Neuronal stem cell (in vitro differentiated cells): ENCODE data around the gene PVR.
"Not testable (repeated sequence)": the region's sequence is repeated elsewhere in the genome, so short reads cannot be mapped to it uniquely, and the experiment has no call there.

Experiments used
- DNase-seq: peaks from one replicate; pipeline ENCODE4 v3.0.0-alpha.2; 2013; ENCODE audit warnings: low spot score
- H2AFZ ChIP-seq: one replicate; pipeline ENCODE4 v1.6.1; 2013; ENCODE audit warnings: mild to moderate bottlenecking, low read length, inconsistent platforms
- H2AK5ac ChIP-seq: 2 replicates; pipeline ENCODE4 v1.6.1; 2013; ENCODE audit warnings: low read depth, mild to moderate bottlenecking, inconsistent platforms, low read length, moderate library complexity, mixed read lengths
- H2BK120ac ChIP-seq: 2 replicates; pipeline ENCODE4 v1.6.1; 2013; ENCODE audit warnings: low read depth, mild to moderate bottlenecking, inconsistent platforms, low read length, moderate library complexity, mixed read lengths
- H2BK12ac ChIP-seq: one replicate; pipeline ENCODE4 v1.6.1; 2013; ENCODE audit warnings: low read length, inconsistent platforms
- H2BK15ac ChIP-seq: 2 replicates; pipeline ENCODE4 v1.6.1; 2013; ENCODE audit warnings: mild to moderate bottlenecking, low read length, inconsistent platforms, mixed read lengths
- H2BK5ac ChIP-seq: one replicate; pipeline ENCODE4 v1.6.1; 2013; ENCODE audit warnings: inconsistent platforms, mild to moderate bottlenecking, low read length, moderate library complexity
- H3K14ac ChIP-seq: one replicate; pipeline ENCODE4 v1.6.1; 2013; ENCODE audit warnings: low read length, inconsistent platforms
- H3K18ac ChIP-seq: 2 replicates; pipeline ENCODE4 v1.6.1; 2013; ENCODE audit warnings: low read length, inconsistent platforms
- H3K23ac ChIP-seq: 2 replicates; pipeline ENCODE4 v1.6.1; 2013; ENCODE audit warnings: low read depth, mild to moderate bottlenecking, mixed read lengths, low read length, inconsistent platforms; ENCODE audit not compliant: poor library complexity
- H3K27ac ChIP-seq: replicated peaks from 3 replicates; pipeline ENCODE4 v1.5.1; 2013; ENCODE audit warnings: low read length, inconsistent platforms
- H3K27me3 ChIP-seq, 3 experiments: 2 replicates each; pipeline ENCODE4 v1.6.1; 2013; ENCODE audit warnings: low read length in 3 of 3, mild to moderate bottlenecking in 2 of 3, inconsistent platforms in 1 of 3, low read depth in 1 of 3, mixed read lengths in 1 of 3, moderate library complexity in 1 of 3; ENCODE audit not compliant: control insufficient read depth in 3 of 3, insufficient read depth in 3 of 3
- H3K36me3 ChIP-seq, 2 donors: replicated peaks in 1 of 2; 2 replicates each; pipeline ENCODE4 v1.6.1; 2013; ENCODE audit warnings: low read length in 2 of 2; ENCODE audit not compliant: control insufficient read depth in 2 of 2, insufficient read depth in 2 of 2
- H3K4ac ChIP-seq: 2 replicates; pipeline ENCODE4 v1.6.1; 2013; ENCODE audit warnings: inconsistent platforms, mild to moderate bottlenecking, low read length, moderate library complexity
- H3K4me1 ChIP-seq, 2 donors: 1 replicate in 1 of 2; 2 replicates in 1 of 2; pipeline ENCODE4 v1.6.1; 2013; ENCODE audit warnings: low read length in 2 of 2, low read depth in 1 of 2; ENCODE audit not compliant: control insufficient read depth in 2 of 2, insufficient read depth in 1 of 2
- H3K4me2 ChIP-seq: one replicate; pipeline ENCODE4 v1.6.1; 2013; ENCODE audit warnings: mild to moderate bottlenecking, low read length, inconsistent platforms; ENCODE audit not compliant: insufficient read depth, poor library complexity, severe bottlenecking
- H3K4me3 ChIP-seq, 2 donors: 2 replicates each; pipeline ENCODE4 v1.5.1; 2013; ENCODE audit warnings: low read length in 2 of 2, mild to moderate bottlenecking in 2 of 2, inconsistent platforms in 1 of 2, moderate library complexity in 1 of 2
- H3K79me1 ChIP-seq: one replicate; pipeline ENCODE4 v1.6.1; 2013; ENCODE audit warnings: low read depth, mild to moderate bottlenecking, inconsistent platforms, low read length, moderate library complexity
- H3K9ac ChIP-seq: one replicate; pipeline ENCODE4 v1.6.1; 2013; ENCODE audit warnings: mild to moderate bottlenecking, low read depth, low read length, inconsistent platforms; ENCODE audit not compliant: poor library complexity
- H3K9me3 ChIP-seq, 2 donors: replicated peaks in 1 of 2; 2 replicates each; pipeline versions ENCODE3 to v1.6.1; 2013; ENCODE audit warnings: low read length in 2 of 2, mild to moderate bottlenecking in 2 of 2, inconsistent platforms in 1 of 2, low read depth in 1 of 2, mixed read lengths in 1 of 2, moderate library complexity in 1 of 2; ENCODE audit not compliant: control insufficient read depth in 2 of 2, insufficient read depth in 1 of 2
- H4K8ac ChIP-seq: one replicate; pipeline ENCODE4 v1.6.1; 2013; ENCODE audit warnings: low read depth, mild to moderate bottlenecking, inconsistent platforms, low read length, moderate library complexity
- H4K91ac ChIP-seq: one replicate; pipeline ENCODE4 v1.6.1; 2013; ENCODE audit warnings: low read length, low read depth, mild to moderate bottlenecking, inconsistent platforms; ENCODE audit not compliant: poor library complexity
- WGBS, 2 donors: extraction: QIAGEN DNeasy Blood & Tissue Kit; methylation state at CpG; one replicate each; pipeline ENCODE4 v1.1.7; 2013; ENCODE audit warnings: missing lambda C conversion rate in 2 of 2, mixed read lengths in 1 of 2; ENCODE audit not compliant: insufficient read length in 2 of 2, insufficient replicate concordance in 1 of 2; ENCODE audit errors: extremely low coverage in 2 of 2; 5-methylcytosine and 5-hydroxymethylcytosine counted together

The PVR gene

GRCh38 chr19:44684396-44684795 lies 40.7 kb downstream of the PVR start:
- H4K91ac ChIP-seq, H3K79me1 ChIP-seq, H3K4me2 ChIP-seq, H3K4me1 ChIP-seq, H3K27ac ChIP-seq, H3K4ac ChIP-seq, H2BK15ac ChIP-seq, H3K4me3 ChIP-seq, H3K36me3 ChIP-seq, H3K18ac ChIP-seq, DNase-seq, H3K9ac ChIP-seq, H2BK5ac ChIP-seq, H3K9me3 ChIP-seq, H4K8ac ChIP-seq, H2AK5ac ChIP-seq, H2BK12ac ChIP-seq, H3K23ac ChIP-seq, H3K27me3 ChIP-seq, H3K14ac ChIP-seq, H2BK120ac ChIP-seq, H2AFZ ChIP-seq: not testable (repeated sequence)
- WGBS, 2 donors, result 100% methylated on average over 1 of the region's 3 CpGs; no CpG with 5 or more reads in 1 of the 2 donors

GRCh38 chr19:44684892-44685863 lies 41.5 kb downstream of the PVR start:
- Histone ChIP-seq H2BK120ac (no peak overlapping the region), H3K18ac (no peak overlapping the region), H3K9ac (no peak overlapping the region), H3K4ac (no peak overlapping the region), H2AK5ac (no peak overlapping the region), H3K27ac (no peak overlapping the region), H3K36me3 (no peaks in the 10 kb centered on the region), H4K8ac (no peak overlapping the region), H2BK12ac (no peak overlapping the region), H3K14ac (no peak overlapping the region), H2BK5ac (no peak overlapping the region), H3K4me2 (no peak overlapping the region), H3K23ac (no peak overlapping the region), H2BK15ac (no peak overlapping the region), H3K27me3 (no peaks in the 10 kb centered on the region), H4K91ac (no peak overlapping the region), H3K4me3 (no peak overlapping the region), H3K9me3 (no peaks in the 10 kb centered on the region), H3K4me1 (no peaks in the 10 kb centered on the region), H3K79me1 (no peaks in the 10 kb centered on the region), H2AFZ (peak overlapping the region; percentile 83)
- no CpG with 5 or more reads among the region's 25 CpGs for WGBS, 2 donors
- DNase-seq, result peak; percentile 17

GRCh38 chr19:44685877-44686276 lies 42.2 kb downstream of the PVR start:
- no peak overlapping the region for H3K4ac ChIP-seq
- H2BK12ac ChIP-seq, result no peak overlapping the region
- H2AFZ ChIP-seq, result no peak overlapping the region
- no peak overlapping the region for H3K14ac ChIP-seq
- H3K4me1 ChIP-seq, result no peaks in the 10 kb centered on the region
- no peak overlapping the region for H4K8ac ChIP-seq
- no peak overlapping the region for H2BK15ac ChIP-seq
- no peak overlapping the region for H3K18ac ChIP-seq
- H3K27me3 ChIP-seq, result no peaks in the 10 kb centered on the region
- no peaks in the 10 kb centered on the region for H3K9me3 ChIP-seq
- H2BK5ac ChIP-seq, result no peak overlapping the region
- H2AK5ac ChIP-seq, result no peak overlapping the region
- DNase-seq, result no peak
- no peak overlapping the region for H2BK120ac ChIP-seq
- H3K36me3 ChIP-seq, result no peaks in the 10 kb centered on the region
- no peak overlapping the region for H3K4me3 ChIP-seq
- WGBS, 2 donors, result no CpG with 5 or more reads among the region's 4 CpGs
- no peak overlapping the region for H3K4me2 ChIP-seq
- no peak overlapping the region for H3K9ac ChIP-seq
- H4K91ac ChIP-seq, result no peak overlapping the region
- H3K23ac ChIP-seq, result no peak overlapping the region
- no peaks in the 10 kb centered on the region for H3K79me1 ChIP-seq
- no peak overlapping the region for H3K27ac ChIP-seq

GRCh38 chr19:44686896-44687295 lies 43.2 kb downstream of the PVR start:
- WGBS, 2 donors, result no CpG with 5 or more reads among the region's 4 CpGs
- H3K27me3 ChIP-seq, result no peaks in the 10 kb centered on the region

More at GRCh38 chr19:44686896-44687295, 43.2 kb downstream of the PVR start:
- no peak overlapping the region for H2AK5ac ChIP-seq
- H2BK120ac ChIP-seq, result no peak overlapping the region
- no peak overlapping the region for H2AFZ ChIP-seq
- H3K4me3 ChIP-seq, result no peak overlapping the region
- no peak overlapping the region for H3K18ac ChIP-seq
- H3K9me3 ChIP-seq, result no peaks in the 10 kb centered on the region
- H3K4ac ChIP-seq, result no peak overlapping the region
- H2BK12ac ChIP-seq, result no peak overlapping the region
- no peak overlapping the region for H2BK15ac ChIP-seq
- no peak overlapping the region for H2BK5ac ChIP-seq
- DNase-seq, result no peak
- no peaks in the 10 kb centered on the region for H3K36me3 ChIP-seq
- H3K79me1 ChIP-seq, result no peaks in the 10 kb centered on the region
- H3K4me1 ChIP-seq, result no peaks in the 10 kb centered on the region
- no peak overlapping the region for H4K91ac ChIP-seq
- H3K27ac ChIP-seq, result no peak overlapping the region
- H3K9ac ChIP-seq, result no peak overlapping the region
- no peak overlapping the region for H3K23ac ChIP-seq
- no peak overlapping the region for H3K4me2 ChIP-seq
- H4K8ac ChIP-seq, result no peak overlapping the region
- no peak overlapping the region for H3K14ac ChIP-seq
